ENCODE measurements around the gene NTPCR.
"Not testable (repeated sequence)": the region's sequence is repeated elsewhere in the genome, so short reads cannot be mapped to it uniquely, and the experiment has no call there.

Gene NTPCR

GRCh38 chr1:232915212-232915611 is 35.2 kb upstream of the NTPCR start:
- no peak overlapping the region for H3K27ac Mint-ChIP-seq

GRCh38 chr1:232917053-232917452 is 33.4 kb upstream of the NTPCR start:
- Mint-ChIP-seq H3K36me3 (no peaks in the 10 kb centered on the region), H3K4me3 (no peak overlapping the region), H3K27ac (no peak overlapping the region), H3K9me3 (no peaks in the 10 kb centered on the region), H3K4me1 (peaks cover 2 to 4% of the 10 kb centered on the region in 2 donors), H3K27me3 (no peaks in the 10 kb centered on the region)
- ATAC-seq (replicated peaks): no peak
- DNase-seq: no peak

More at GRCh38 chr1:232915212-232915611, 35.2 kb upstream of the NTPCR start:
- peaks cover 2 to 4% of the 10 kb centered on the region in 2 donors for H3K4me1 Mint-ChIP-seq
- DNase-seq (no peak), ATAC-seq (replicated peaks) (no peak)
- H3K27me3 Mint-ChIP-seq: no peaks in the 10 kb centered on the region
- H3K9me3 Mint-ChIP-seq: no peaks in the 10 kb centered on the region
- H3K4me3 Mint-ChIP-seq: no peak overlapping the region
- H3K36me3 Mint-ChIP-seq: no peaks in the 10 kb centered on the region

- no peaks in the 10 kb centered on the region for H3K4me1 Mint-ChIP-seq
- no peak for ATAC-seq (replicated peaks)
- H3K27me3 Mint-ChIP-seq: no peaks in the 10 kb centered on the region
- H3K4me3 Mint-ChIP-seq: no peak overlapping the region
- H3K9me3 Mint-ChIP-seq: no peaks in the 10 kb centered on the region
- DNase-seq: no peak
- no peak overlapping the region for H3K27ac Mint-ChIP-seq
- no peaks in the 10 kb centered on the region for H3K36me3 Mint-ChIP-seq
Observed at GRCh38 chr1:232921381-232921780, 29.0 kb upstream of the NTPCR start.

GRCh38 chr1:232922485-232922884 is 27.9 kb upstream of the NTPCR start:
- Mint-ChIP-seq H3K36me3 (no peaks in the 10 kb centered on the region), H3K27ac (no peak overlapping the region), H3K9me3 (peaks cover 0 to 2% of the 10 kb centered on the region in 2 donors), H3K4me3 (no peak overlapping the region), H3K4me1 (no peaks in the 10 kb centered on the region), H3K27me3 (peaks cover 5 to 7% of the 10 kb centered on the region in 2 donors)
- DNase-seq (no peak), ATAC-seq (replicated peaks) (no peak)

- ATAC-seq (replicated peaks) (no peak), DNase-seq (no peak)
- H3K27me3 Mint-ChIP-seq: peaks cover 5 to 11% of the 10 kb centered on the region in 2 donors
- no peaks in the 10 kb centered on the region for H3K4me1 Mint-ChIP-seq
- H3K9me3 Mint-ChIP-seq: peaks cover 0 to 2% of the 10 kb centered on the region in 2 donors
- no peaks in the 10 kb centered on the region for H3K36me3 Mint-ChIP-seq
- H3K4me3 Mint-ChIP-seq: no peak overlapping the region
- no peak overlapping the region for H3K27ac Mint-ChIP-seq
Observed at GRCh38 chr1:232923739-232924386, 26.5 kb upstream of the NTPCR start.

GRCh38 chr1:232924874-232925273 is 25.5 kb upstream of the NTPCR start:
- peaks cover 0 to 2% of the 10 kb centered on the region in 2 donors for H3K9me3 Mint-ChIP-seq
- ATAC-seq (replicated peaks): no peak
- no peak overlapping the region for H3K27ac Mint-ChIP-seq
- H3K27me3 Mint-ChIP-seq: peaks cover 5 to 11% of the 10 kb centered on the region in 2 donors
- no peaks in the 10 kb centered on the region for H3K4me1 Mint-ChIP-seq
- H3K4me3 Mint-ChIP-seq: no peak overlapping the region
- DNase-seq: no peak
- H3K36me3 Mint-ChIP-seq: no peaks in the 10 kb centered on the region

- DNase-seq (no peak), ATAC-seq (replicated peaks) (no peak)
- Mint-ChIP-seq H3K36me3 (no peaks in the 10 kb centered on the region), H3K27ac (no peak overlapping the region), H3K27me3 (peaks cover 5 to 11% of the 10 kb centered on the region in 2 donors), H3K4me1 (no peaks in the 10 kb centered on the region), H3K9me3 (peaks cover 0 to 2% of the 10 kb centered on the region in 2 donors), H3K4me3 (no peak overlapping the region)
Observed at GRCh38 chr1:232925421-232926220, 24.8 kb upstream of the NTPCR start.

GRCh38 chr1:232927166-232927565 is 23.2 kb upstream of the NTPCR start:
- DNase-seq; H3K27ac Mint-ChIP-seq; ATAC-seq (replicated peaks); H3K9me3 Mint-ChIP-seq; H3K36me3 Mint-ChIP-seq; H3K4me3 Mint-ChIP-seq; H3K4me1 Mint-ChIP-seq: not testable (repeated sequence)
- H3K27me3 Mint-ChIP-seq: peaks cover 9 to 11% of the 10 kb centered on the region in 2 donors

GRCh38 chr1:232927830-232928505 is 22.4 kb upstream of the NTPCR start:
- peaks cover 9 to 11% of the 10 kb centered on the region in 2 donors for H3K27me3 Mint-ChIP-seq
- ATAC-seq (replicated peaks): no peak
- H3K4me1 Mint-ChIP-seq: no peaks in the 10 kb centered on the region
- H3K4me3 Mint-ChIP-seq: no peak overlapping the region
- no peak for DNase-seq
- H3K36me3 Mint-ChIP-seq: no peaks in the 10 kb centered on the region
- H3K27ac Mint-ChIP-seq: no peak overlapping the region
- H3K9me3 Mint-ChIP-seq: peaks cover 0 to 2% of the 10 kb centered on the region in 2 donors

GRCh38 chr1:232932486-232933425 is 17.7 kb upstream of the NTPCR start:
- H3K9me3 Mint-ChIP-seq: no peaks in the 10 kb centered on the region
- no peak for DNase-seq
- no peaks in the 10 kb centered on the region for H3K4me1 Mint-ChIP-seq
- H3K27me3 Mint-ChIP-seq: peaks cover 6 to 8% of the 10 kb centered on the region in 2 donors
- no peak overlapping the region for H3K4me3 Mint-ChIP-seq
- H3K27ac Mint-ChIP-seq: no peak overlapping the region
- ATAC-seq (replicated peaks): no peak
- no peaks in the 10 kb centered on the region for H3K36me3 Mint-ChIP-seq

GRCh38 chr1:232936941-232937340 is 13.5 kb upstream of the NTPCR start:
- H3K9me3 Mint-ChIP-seq: no peaks in the 10 kb centered on the region
- no peak overlapping the region for H3K4me3 Mint-ChIP-seq
- ATAC-seq (replicated peaks) (no peak), DNase-seq (no peak)
- H3K36me3 Mint-ChIP-seq: no peaks in the 10 kb centered on the region
- peaks cover 5 to 14% of the 10 kb centered on the region in 2 donors for H3K27me3 Mint-ChIP-seq
- no peak overlapping the region for H3K27ac Mint-ChIP-seq
- no peaks in the 10 kb centered on the region for H3K4me1 Mint-ChIP-seq

GRCh38 chr1:232937741-232938375 is 12.6 kb upstream of the NTPCR start:
- H3K9me3 Mint-ChIP-seq: no peaks in the 10 kb centered on the region
- no peaks in the 10 kb centered on the region for H3K36me3 Mint-ChIP-seq
- H3K27ac Mint-ChIP-seq: no peak overlapping the region
- DNase-seq (no peak), ATAC-seq (replicated peaks) (no peak)
- peaks cover 1% of the 10 kb centered on the region in 2 donors for H3K4me1 Mint-ChIP-seq
- no peak overlapping the region for H3K4me3 Mint-ChIP-seq
- H3K27me3 Mint-ChIP-seq: peaks cover 5 to 14% of the 10 kb centered on the region in 2 donors

- no peak overlapping the region for H3K4me3 Mint-ChIP-seq
- no peaks in the 10 kb centered on the region for H3K36me3 Mint-ChIP-seq
- H3K27me3 Mint-ChIP-seq: peaks cover 5 to 14% of the 10 kb centered on the region in 2 donors
- peaks cover 6 to 12% of the 10 kb centered on the region in 2 donors for H3K4me1 Mint-ChIP-seq
- DNase-seq: no peak
- H3K27ac Mint-ChIP-seq: no peak overlapping the region
- no peaks in the 10 kb centered on the region for H3K9me3 Mint-ChIP-seq
- ATAC-seq (replicated peaks): no peak
Observed at GRCh38 chr1:232938926-232939325, 11.5 kb upstream of the NTPCR start.

Data from stimulated activated naive B cell treated with anti-CD40 and anti-IgM and Interleukin-4, amounts not matched to agents 10 μg/mL and 1 μg/mL and 100 μg/mL, for 72 hours (primary cell).